Neuron (in vitro differentiated cells): ENCODE data around the gene SLC35A2.

ENCODE experiments used
- H2AFZ ChIP-seq: one replicate; pipeline ENCODE4 v1.6.1; 2013; ENCODE audit warnings: low read depth, mild to moderate bottlenecking, inconsistent platforms, low read length, moderate library complexity
- H3K27me3 ChIP-seq: one replicate; pipeline ENCODE4 v1.6.1; 2013; ENCODE audit warnings: low read length; ENCODE audit not compliant: insufficient read depth
- H3K36me3 ChIP-seq: one replicate; pipeline ENCODE4 v1.6.1; 2013; ENCODE audit warnings: low read length; ENCODE audit not compliant: insufficient read depth
- H3K4me1 ChIP-seq: one replicate; pipeline ENCODE4 v1.6.1; 2013; ENCODE audit warnings: low read length; ENCODE audit not compliant: insufficient read depth
- H3K4me3 ChIP-seq: 2 replicates; pipeline ENCODE4 v1.5.1; 2013; ENCODE audit warnings: mild to moderate bottlenecking, low read length, moderate library complexity
- H3K9me3 ChIP-seq: one replicate; pipeline ENCODE4 v1.6.1; 2013; ENCODE audit warnings: low read length

SLC35A2 gene

GRCh38 chrX:48919360-48919841, 8.0 kb upstream of the SLC35A2 start:
- Histone ChIP-seq H3K4me1 (peaks cover 25% of the 10 kb centered on the region), H3K36me3 (peaks cover 26% of the 10 kb centered on the region), H2AFZ (peak overlapping the region; percentile 73), H3K27me3 (no peaks in the 10 kb centered on the region), H3K9me3 (no peaks in the 10 kb centered on the region), H3K4me3 (peak overlapping the region; percentile 50)

DNA sequence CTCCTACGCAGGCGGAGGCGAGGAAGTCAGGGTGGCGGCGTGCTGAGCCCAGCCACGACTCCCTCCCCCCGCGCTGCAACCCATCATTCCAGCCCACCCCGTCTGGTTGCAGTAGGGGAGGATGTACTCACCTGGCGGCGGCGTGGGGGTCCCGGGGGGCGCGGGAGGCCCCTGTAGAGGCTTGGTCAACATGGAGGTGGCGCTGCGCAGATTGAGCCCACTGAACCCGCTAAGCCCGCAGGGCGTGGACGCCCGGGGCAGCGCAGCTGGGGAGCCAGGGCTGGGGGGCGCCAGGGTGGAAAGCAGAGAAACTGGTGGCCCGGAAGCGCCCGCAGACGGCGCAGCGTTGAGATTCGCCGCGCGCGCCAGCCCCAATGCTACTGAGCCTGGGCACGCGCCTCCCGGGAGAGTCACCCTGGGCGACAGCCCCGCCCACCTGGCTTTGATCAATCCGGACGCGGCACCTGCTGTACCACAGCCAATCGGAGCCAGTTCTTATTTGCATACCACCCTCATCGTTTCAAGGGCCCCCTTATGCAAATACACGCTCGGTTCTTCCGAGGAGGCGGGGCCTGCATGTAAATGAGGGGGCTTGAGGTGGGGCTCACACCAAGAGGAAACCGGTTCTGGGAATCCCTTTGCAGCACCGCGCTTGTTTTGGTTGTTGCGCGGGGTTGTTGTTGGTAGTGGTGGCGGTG, 7.3 kb upstream of the SLC35A2 start, which contains the start of gene PIM2:
Gene PIM2 (minus strand): TSS at position 382 of the 698 bp plus-strand sequence. CDS start 190 bp downstream, at position 192.
- H2AFZ ChIP-seq: peak within 1 kb of the TSS; percentile 73
- no peaks in the 10 kb centered on the region for H3K9me3 ChIP-seq
- H3K4me3 ChIP-seq: peak within 1 kb of the TSS; percentile 50
- peaks cover 26% of the 10 kb centered on the region for H3K36me3 ChIP-seq
- H3K4me1 ChIP-seq: peaks cover 25% of the 10 kb centered on the region
- no peaks in the 10 kb centered on the region for H3K27me3 ChIP-seq

GRCh38 chrX:48918301-48918642, 6.8 kb upstream of the SLC35A2 start:
- H3K36me3 ChIP-seq: peaks cover 22% of the 10 kb centered on the region
- H2AFZ ChIP-seq: no peak overlapping the region
- H3K4me3 ChIP-seq: peak overlapping the region; percentile 50
- H3K27me3 ChIP-seq: no peaks in the 10 kb centered on the region
- no peaks in the 10 kb centered on the region for H3K9me3 ChIP-seq
- peaks cover 25% of the 10 kb centered on the region for H3K4me1 ChIP-seq

DNA sequence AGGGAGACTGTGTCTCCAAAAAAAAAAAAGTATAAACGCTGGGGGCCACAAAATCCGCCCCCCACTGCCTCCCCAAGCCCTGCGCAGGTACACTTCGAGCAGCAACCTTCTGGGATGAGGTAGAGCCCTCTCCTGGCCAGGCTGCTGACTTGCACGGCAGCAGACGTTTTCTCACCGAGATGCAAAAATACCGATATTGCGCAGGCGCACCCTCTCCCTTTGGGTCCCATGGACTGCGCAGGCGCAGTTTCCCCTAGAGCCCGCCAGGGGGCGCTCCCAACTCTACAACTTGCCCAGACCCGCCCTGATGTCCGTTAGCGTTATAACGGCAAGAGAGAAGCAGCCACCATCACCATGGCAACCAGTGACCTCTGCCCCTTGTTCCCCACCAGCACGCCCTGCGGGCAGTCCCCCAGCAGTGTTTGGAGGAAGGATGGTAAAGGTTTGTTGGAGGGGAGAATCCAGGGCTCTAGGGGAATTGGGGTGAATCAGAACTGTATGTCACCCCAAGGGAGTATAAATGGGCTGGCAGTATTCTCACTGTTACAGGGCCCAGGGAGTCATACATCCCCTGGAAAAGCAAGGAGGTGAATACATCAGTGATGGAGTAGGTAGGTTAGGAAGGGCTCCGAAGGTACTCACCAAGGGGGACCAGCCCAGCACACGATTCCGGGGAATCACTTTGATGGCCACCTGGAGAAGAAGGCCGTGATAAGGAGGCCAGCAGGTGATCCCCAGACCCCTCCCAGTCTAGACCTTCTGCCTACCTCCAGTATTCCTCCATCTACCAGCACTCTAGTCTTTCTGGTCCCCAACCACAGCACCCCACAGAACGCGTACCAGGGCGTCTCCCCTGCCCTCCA, 5.9 kb upstream of the SLC35A2 start:
- Histone ChIP-seq H3K9me3 (no peaks in the 10 kb centered on the region), H3K27me3 (no peaks in the 10 kb centered on the region), H3K4me1 (peaks cover 25% of the 10 kb centered on the region), H3K36me3 (peaks cover 14% of the 10 kb centered on the region), H2AFZ (no peak overlapping the region), H3K4me3 (peak overlapping the region; percentile 50)

GRCh38 chrX:48914593-48915493, 3.4 kb upstream of the SLC35A2 start:
- Histone ChIP-seq H3K36me3 (peaks cover 12% of the 10 kb centered on the region), H3K4me1 (peaks cover 17% of the 10 kb centered on the region), H3K27me3 (no peaks in the 10 kb centered on the region), H3K9me3 (no peaks in the 10 kb centered on the region), H3K4me3 (no peak overlapping the region), H2AFZ (no peak overlapping the region)

DNA sequence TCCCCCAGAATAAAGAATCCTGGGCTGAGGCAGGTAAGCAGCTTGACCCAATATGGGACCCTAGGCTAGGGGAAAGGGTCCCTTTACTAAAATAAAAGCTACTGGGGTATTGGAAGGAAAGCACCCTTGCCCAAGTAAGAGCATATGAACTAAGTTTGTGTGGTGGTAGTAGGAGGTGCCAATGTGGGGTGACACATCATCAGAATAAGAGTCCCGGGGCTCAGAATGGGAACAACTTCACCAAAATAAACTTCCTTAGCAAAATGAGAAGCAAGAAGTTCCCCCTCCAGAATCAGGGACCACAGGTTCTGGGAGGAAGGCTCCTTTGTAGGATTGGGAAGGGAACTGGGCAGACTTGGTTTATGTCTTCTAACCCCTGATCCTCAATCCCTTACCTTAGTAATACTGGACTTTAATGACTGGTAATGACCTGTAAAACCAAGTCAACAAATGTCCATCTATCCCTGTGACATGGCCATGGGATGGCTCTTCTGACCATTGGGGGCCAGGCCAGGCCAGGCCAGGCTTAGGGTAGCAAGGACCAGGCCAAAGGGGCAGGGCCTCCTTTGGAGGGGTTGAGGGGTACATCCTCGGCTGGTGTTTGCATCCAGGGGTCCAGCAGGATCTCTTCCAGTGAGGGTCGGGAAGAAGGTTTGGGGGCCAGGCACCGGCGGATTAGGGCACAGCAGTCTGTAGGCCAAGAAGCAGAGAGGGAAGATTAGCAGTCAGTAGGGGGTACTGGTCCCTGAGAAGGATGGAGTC, 2.3 kb upstream of the SLC35A2 start:
- Histone ChIP-seq H3K9me3 (no peaks in the 10 kb centered on the region), H2AFZ (no peak overlapping the region), H3K4me1 (peaks cover 12% of the 10 kb centered on the region), H3K4me3 (no peak overlapping the region), H3K36me3 (peaks cover 12% of the 10 kb centered on the region), H3K27me3 (no peaks in the 10 kb centered on the region)

GRCh38 chrX:48910926-48911411, 477 bp downstream of the SLC35A2 start:
- peak overlapping the region; percentile 90 for H3K4me3 ChIP-seq
- H3K9me3 ChIP-seq: no peaks in the 10 kb centered on the region
- no peak overlapping the region for H2AFZ ChIP-seq
- H3K27me3 ChIP-seq: no peaks in the 10 kb centered on the region
- H3K36me3 ChIP-seq: peaks cover 15% of the 10 kb centered on the region
- peaks cover 5% of the 10 kb centered on the region for H3K4me1 ChIP-seq

- peak overlapping the region; percentile 90 for H3K4me3 ChIP-seq
- no peaks in the 10 kb centered on the region for H3K9me3 ChIP-seq
- H3K36me3 ChIP-seq: peaks cover 17% of the 10 kb centered on the region
- H3K4me1 ChIP-seq: peaks cover 5% of the 10 kb centered on the region
- H2AFZ ChIP-seq: no peak overlapping the region
- no peaks in the 10 kb centered on the region for H3K27me3 ChIP-seq
Observed at GRCh38 chrX:48909703-48910294, 1.6 kb downstream of the SLC35A2 start.

DNA sequence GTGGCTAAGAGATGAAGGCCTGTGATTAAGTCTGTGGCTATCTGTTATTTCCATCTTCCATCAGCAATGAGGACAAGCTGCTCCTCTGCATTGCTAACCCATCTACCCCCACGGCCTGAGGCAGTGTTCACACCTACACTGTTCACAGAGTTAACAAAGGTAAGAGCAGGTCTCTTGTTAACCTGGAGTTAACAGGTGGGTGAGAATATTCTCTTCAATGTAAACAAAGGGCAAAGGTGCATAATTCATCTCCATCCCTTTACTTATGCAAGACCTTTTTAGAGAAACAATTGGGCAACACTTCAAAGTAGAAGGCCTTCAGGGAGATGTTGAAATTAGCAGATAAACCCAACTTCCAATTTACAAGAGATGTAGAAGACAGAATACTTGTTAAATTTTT, 2.8 kb downstream of the SLC35A2 start:
- Histone ChIP-seq H2AFZ (no peak overlapping the region), H3K4me3 (no peak overlapping the region), H3K27me3 (no peaks in the 10 kb centered on the region), H3K36me3 (peaks cover 7% of the 10 kb centered on the region), H3K4me1 (peaks cover 5% of the 10 kb centered on the region), H3K9me3 (no peaks in the 10 kb centered on the region)

DNA sequence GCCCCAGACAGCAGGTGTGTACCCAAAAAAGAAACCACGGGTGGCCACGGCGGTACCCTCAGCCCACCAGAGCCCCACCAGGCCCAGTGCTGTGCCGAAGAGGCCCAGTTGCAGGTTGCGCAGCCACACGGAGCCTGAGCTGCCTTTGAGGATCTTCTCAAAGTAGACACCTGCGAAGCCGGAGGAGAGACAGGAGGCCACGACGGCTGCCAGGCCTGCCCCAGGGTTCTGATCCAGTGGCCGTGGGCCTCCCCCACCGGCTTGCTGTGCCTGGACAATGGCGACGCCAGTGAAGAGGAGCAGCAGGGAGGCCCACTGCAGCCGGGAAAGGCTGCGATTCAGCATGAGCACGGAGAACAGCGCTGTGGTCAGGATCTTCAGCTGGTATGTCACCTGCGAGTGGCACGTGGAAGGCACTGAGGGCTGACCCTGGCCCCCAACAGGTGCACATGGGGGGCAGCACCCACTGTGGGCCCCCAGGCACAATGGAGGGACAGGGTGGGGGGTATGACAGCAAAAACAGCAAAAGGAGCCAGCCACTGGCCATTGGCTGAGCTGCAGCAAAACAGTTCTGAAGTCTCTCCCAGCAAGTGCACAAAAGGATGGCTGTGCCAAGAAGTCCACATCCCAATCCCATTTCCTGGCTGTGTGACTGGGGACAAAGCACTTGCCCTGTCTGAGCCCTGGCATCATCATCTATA, 6.2 kb downstream of the SLC35A2 start:
- peaks cover 20% of the 10 kb centered on the region for H3K36me3 ChIP-seq
- H3K27me3 ChIP-seq: no peaks in the 10 kb centered on the region

DNA sequence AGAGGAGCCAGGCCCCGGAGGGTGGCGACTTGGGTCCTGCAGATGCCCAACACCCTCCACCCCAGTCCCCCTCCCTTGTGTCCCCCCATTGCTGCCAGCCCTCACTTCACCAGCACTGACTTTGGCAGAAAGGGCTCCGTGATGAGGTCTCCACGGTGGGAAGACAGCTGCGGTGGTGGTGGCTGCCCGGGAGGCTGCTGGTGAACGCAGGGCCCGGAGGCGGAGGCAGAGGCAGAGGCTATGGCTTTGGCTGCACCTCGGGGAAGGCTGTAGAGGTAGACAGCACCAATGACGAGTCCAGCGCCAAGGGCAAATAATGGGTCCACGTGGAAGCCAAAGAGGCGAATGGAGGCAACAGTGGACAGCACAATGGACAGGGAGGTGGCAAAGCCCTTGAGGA, 6.8 kb downstream of the SLC35A2 start:
- Histone ChIP-seq H3K4me1 (no peaks in the 10 kb centered on the region), H3K4me3 (no peak overlapping the region), H3K36me3 (peaks cover 20% of the 10 kb centered on the region), H3K9me3 (no peaks in the 10 kb centered on the region), H3K27me3 (no peaks in the 10 kb centered on the region), H2AFZ (no peak overlapping the region)

More for the DNA sequence above, 6.2 kb downstream of the SLC35A2 start:
- no peak overlapping the region for H3K4me3 ChIP-seq
- no peak overlapping the region for H2AFZ ChIP-seq
- H3K4me1 ChIP-seq: peaks cover 2% of the 10 kb centered on the region
- H3K9me3 ChIP-seq: no peaks in the 10 kb centered on the region
